ENCODE results near the gene EXOSC3. TPM values are rescaled to one million over a fixed set of nuclear protein-coding genes. Genes with fewer than 3 reads are reported as not detected.
"Not testable (repeated sequence)": the region's sequence is repeated elsewhere in the genome, so short reads cannot be mapped to it uniquely, and the experiment has no call there.

The EXOSC3 gene
- total and polyA plus RNA-seq, 2 donors (not counting 1 experiment from before 2014, with no cell fraction given), result 11.7 to 55.3 TPM

- Mint-ChIP-seq H3K27me3 (no peaks in the 10 kb centered on the region), H3K9me3 (ENCODE audit: insufficient read depth) (no peaks in the 10 kb centered on the region), H3K4me3 (no peak overlapping the region), H3K27ac (no peak overlapping the region), H3K4me1 (no peaks in the 10 kb centered on the region)
- TF ChIP-seq, protein P1, sequence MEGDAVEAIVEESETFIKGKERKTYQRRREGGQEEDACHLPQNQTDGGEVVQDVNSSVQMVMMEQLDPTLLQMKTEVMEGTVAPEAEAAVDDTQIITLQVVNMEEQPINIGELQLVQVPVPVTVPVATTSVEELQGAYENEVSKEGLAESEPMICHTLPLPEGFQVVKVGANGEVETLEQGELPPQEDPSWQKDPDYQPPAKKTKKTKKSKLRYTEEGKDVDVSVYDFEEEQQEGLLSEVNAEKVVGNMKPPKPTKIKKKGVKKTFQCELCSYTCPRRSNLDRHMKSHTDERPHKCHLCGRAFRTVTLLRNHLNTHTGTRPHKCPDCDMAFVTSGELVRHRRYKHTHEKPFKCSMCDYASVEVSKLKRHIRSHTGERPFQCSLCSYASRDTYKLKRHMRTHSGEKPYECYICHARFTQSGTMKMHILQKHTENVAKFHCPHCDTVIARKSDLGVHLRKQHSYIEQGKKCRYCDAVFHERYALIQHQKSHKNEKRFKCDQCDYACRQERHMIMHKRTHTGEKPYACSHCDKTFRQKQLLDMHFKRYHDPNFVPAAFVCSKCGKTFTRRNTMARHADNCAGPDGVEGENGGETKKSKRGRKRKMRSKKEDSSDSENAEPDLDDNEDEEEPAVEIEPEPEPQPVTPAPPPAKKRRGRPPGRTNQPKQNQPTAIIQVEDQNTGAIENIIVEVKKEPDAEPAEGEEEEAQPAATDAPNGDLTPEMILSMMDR (IDR thresholded peaks at IDR 0.05), result no peak
- TF ChIP-seq EZH2 (IDR thresholded peaks at IDR 0.05; ENCODE audit: borderline replicate concordance, insufficient read depth, low read depth, low read length, poor library complexity, severe bottlenecking), result no peak
- no peak for DNase-seq
- intact Hi-C loops (cut with micrococcal nuclease), result no loop called here
- H3K27me3 ChIP-seq (replicated peaks in 1 of 4; ENCODE audit: control extremely low read depth in 1 of 4, control insufficient read depth in 3 of 4, insufficient read depth in 4 of 4, low read length in 3 of 4), result no peaks in the 10 kb centered on the region
- H3K36me3 ChIP-seq (replicated peaks in 1 of 2; ENCODE audit: control extremely low read depth in 1 of 2, control insufficient read depth in 1 of 2, extremely low read depth in 1 of 2, insufficient read depth in 2 of 2, low read length in 1 of 2), result peaks cover 3 to 40% of the 10 kb centered on the region in 2 experiments
- H3K9me3 ChIP-seq (ENCODE audit: control extremely low read depth in 1 of 3, control insufficient read depth in 2 of 3, insufficient read depth in 1 of 3, low read length in 2 of 3), result no peaks in the 10 kb centered on the region
- no peak overlapping the region for H3K27ac ChIP-seq (ENCODE audit: low read length in 2 of 2)
- H3K9ac ChIP-seq (ENCODE audit: low read length), result no peak overlapping the region
- 100% methylated on average over 2 of the region's 5 CpGs for WGBS (ENCODE audit: insufficient coverage)
- H3K4me1 ChIP-seq (ENCODE audit: control insufficient read depth in 2 of 2, insufficient read depth in 2 of 2, low read length in 2 of 2), result no peaks in the 10 kb centered on the region
- no peaks in the 10 kb centered on the region for H4K20me1 ChIP-seq (ENCODE audit: control insufficient read depth, insufficient read depth, low read length, poor library complexity, severe bottlenecking)
- H3K79me2 ChIP-seq (ENCODE audit: control insufficient read depth, insufficient read depth, low read length), result no peaks in the 10 kb centered on the region
- no peak for ATAC-seq (ENCODE audit: low read depth)
- H3K4me3 ChIP-seq (ENCODE audit: control extremely low read depth in 1 of 5, extremely low read depth in 1 of 5, insufficient read depth in 1 of 5, low read depth in 2 of 5, low read length in 4 of 5), result no peak overlapping the region
- ChIA-PET POLR2A (interaction anchor here (0.6 kb wide), 1 partner anchor 367 kb away, joined by 6 read pairs; no protein-coding TSS in a partner anchor), CTCF (interaction anchor here (1.5 kb wide), 1 partner anchor 24 kb away, joined by 4 read pairs; no protein-coding TSS in a partner anchor)
- no peak overlapping the region for H2AFZ ChIP-seq (ENCODE audit: insufficient read depth, low read depth, low read length, poor library complexity, severe bottlenecking)
- no peak overlapping the region for H3K4me2 ChIP-seq (replicated peaks; ENCODE audit: low read depth, low read length, poor library complexity, severe bottlenecking)
Observed at GRCh38 chr9:37769306-37769705, 15.6 kb downstream of the EXOSC3 start.

DNA sequence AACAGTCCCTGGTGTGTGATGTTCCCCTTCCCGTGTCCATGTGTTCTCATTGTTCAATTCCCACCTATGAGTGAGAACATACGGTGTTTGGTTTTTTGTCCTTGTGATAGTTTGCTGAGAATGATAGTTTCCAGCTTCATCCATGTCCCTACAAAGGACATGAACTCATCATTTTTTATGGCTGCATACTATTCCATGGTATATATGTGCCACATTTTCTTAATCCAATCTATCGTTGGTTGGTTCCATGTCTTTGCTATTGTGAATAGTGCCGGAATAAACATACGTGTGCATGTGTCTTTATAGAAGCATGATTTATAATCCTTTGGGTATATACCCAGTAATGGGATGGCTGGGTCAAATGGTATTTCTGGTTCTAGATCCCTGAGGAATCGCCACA lies 19.6 kb downstream of the EXOSC3 start:
- H3K27ac Mint-ChIP-seq; intact Hi-C loops (cut with micrococcal nuclease); H2AFZ ChIP-seq (ENCODE audit: insufficient read depth, low read depth, low read length, poor library complexity, severe bottlenecking); H3K27ac ChIP-seq (ENCODE audit: low read length in 2 of 2); H4K20me1 ChIP-seq (ENCODE audit: control insufficient read depth, insufficient read depth, low read length, poor library complexity, severe bottlenecking); POLR2A ChIA-PET; H3K4me3 ChIP-seq (ENCODE audit: control extremely low read depth in 1 of 5, extremely low read depth in 1 of 5, insufficient read depth in 1 of 5, low read depth in 2 of 5, low read length in 4 of 5); H3K4me1 ChIP-seq (ENCODE audit: control insufficient read depth in 2 of 2, insufficient read depth in 2 of 2, low read length in 2 of 2); H3K27me3 Mint-ChIP-seq; ATAC-seq (ENCODE audit: low read depth); H3K4me1 Mint-ChIP-seq; H3K27me3 ChIP-seq (replicated peaks in 1 of 4; ENCODE audit: control extremely low read depth in 1 of 4, control insufficient read depth in 3 of 4, insufficient read depth in 4 of 4, low read length in 3 of 4); H3K9ac ChIP-seq (ENCODE audit: low read length); H3K79me2 ChIP-seq (ENCODE audit: control insufficient read depth, insufficient read depth, low read length); H3K4me3 Mint-ChIP-seq; DNase-seq; H3K4me2 ChIP-seq (replicated peaks; ENCODE audit: low read depth, low read length, poor library complexity, severe bottlenecking); H3K9me3 Mint-ChIP-seq (ENCODE audit: insufficient read depth); H3K9me3 ChIP-seq (ENCODE audit: control extremely low read depth in 1 of 3, control insufficient read depth in 2 of 3, insufficient read depth in 1 of 3, low read length in 2 of 3); CTCF ChIA-PET: not testable (repeated sequence)
- WGBS (ENCODE audit: insufficient coverage), result no CpG with 5 or more reads among the region's 6 CpGs
- H3K36me3 ChIP-seq (replicated peaks in 1 of 2; ENCODE audit: control extremely low read depth in 1 of 2, control insufficient read depth in 1 of 2, extremely low read depth in 1 of 2, insufficient read depth in 2 of 2, low read length in 1 of 2), result peaks cover 0 to 21% of the 10 kb centered on the region in 2 experiments

Data from B cell (primary cell).